A549 (cell line): ENCODE data around the gene CMTM5. TPM values are rescaled to one million over a fixed set of nuclear protein-coding genes. Genes with fewer than 3 reads are reported as not detected.

Experiments
- ATAC-seq, 2 experiments: fragments of 200-7000 bp in 1 of 2; fragments of >200 bp in 1 of 2; cut with Nextera tagmentation in 1 of 2; cut with Tn5 transposase in 1 of 2; 3 replicates each; pipeline versions ENCODE4 v1.8.0 to v1.9.1; 2018 to 2020; ENCODE audit warnings: mild to moderate bottlenecking in 1 of 2, moderate library complexity in 1 of 2
- CTCF ChIA-PET: fragments of 300-600 bp; sonication (Branson Sonifier 250); formaldehyde crosslinking; extraction: SDS; loops from one replicate; lab custom pipeline; 2021; ENCODE audit warnings: antibody characterized with exemption, inconsistent platforms; lab: Yijun Ruan, JAX
- POLR2A ChIA-PET: fragments of 350-600 bp; formaldehyde crosslinking; extraction: SDS; loops from one replicate; lab custom pipeline; 2021; ENCODE audit warnings: antibody characterized with exemption, inconsistent platforms; lab: Yijun Ruan, JAX
- DNase-seq, 2 experiments: peaks; one replicate each; pipeline versions ENCODE4 v3.0.0 to v3.0.0-alpha.2; 2011 to 2016; ENCODE audit warnings: low read depth in 1 of 2, low spot score in 1 of 2
- FAIRE-seq: peaks from 2 replicates; lab custom pipeline; 2011; peaks lifted over from hg19 to GRCh38; lab: Jason Lieb, UNC
- H3K27ac ChIP-seq, 2 experiments: fragments of >200 bp; sonication (Bioruptor Twin); formaldehyde crosslinking; 3 replicates each; pipeline ENCODE4 v1.5.1; 2016 to 2017
- H3K4me1 ChIP-seq: fragments of >200 bp; sonication (Bioruptor Twin); formaldehyde crosslinking; 3 replicates; pipeline ENCODE4 v1.6.1; 2016
- H3K4me2 ChIP-seq: fragments of >200 bp; sonication (Bioruptor Twin); formaldehyde crosslinking; 3 replicates; pipeline ENCODE4 v1.6.1; 2016
- H3K4me3 ChIP-seq: fragments of >200 bp; sonication (Bioruptor Twin); formaldehyde crosslinking; 3 replicates; pipeline ENCODE4 v1.5.1; 2016
- H3K9me3 ChIP-seq: fragments of >200 bp; sonication (Bioruptor Twin); formaldehyde crosslinking; 3 replicates; pipeline ENCODE4 v1.6.1; 2016
- CBX8 ChIP-seq: fragments of 200-600 bp; sonication (generic); IDR thresholded peaks from 2 replicates; pipeline ENCODE4 v1.6.1; 2016
- CHD2 ChIP-seq: fragments of 150-350 bp; IDR thresholded peaks from 2 replicates; pipeline ENCODE4 v1.6.1; 2014; ENCODE audit warnings: low read length; ENCODE audit not compliant: partially characterized antibody
- CHD4 ChIP-seq: fragments of 200-600 bp; sonication (generic); IDR thresholded peaks from 2 replicates; pipeline ENCODE4 v1.6.1; 2016; ENCODE audit warnings: antibody characterized with exemption, mild to moderate bottlenecking, borderline replicate concordance
- EHF ChIP-seq: fragments of 250-450 bp; sonication (Bioruptor Pico); IDR thresholded peaks from 2 replicates; pipeline ENCODE4 v1.5.0; 2020; ENCODE audit warnings: mild to moderate bottlenecking
- EP300 ChIP-seq, 2 experiments: fragments of >200 bp; sonication (Bioruptor Twin); formaldehyde crosslinking; IDR thresholded peaks; 2 replicates in 1 of 2; 3 replicates in 1 of 2; pipeline ENCODE4 v1.6.1; 2016 to 2017
- FOSB ChIP-seq: fragments of 250-450 bp; sonication (Bioruptor Pico); IDR thresholded peaks from 2 replicates; pipeline ENCODE4 v1.5.0; 2020; ENCODE audit warnings: mild to moderate bottlenecking, moderate library complexity
- FOSL2 ChIP-seq, 2 experiments: fragments of 450-650 bp in 1 of 2; fragments of >200 bp in 1 of 2; sonication (Bioruptor Twin) in 1 of 2; formaldehyde crosslinking; IDR thresholded peaks; 2 replicates each; pipeline versions ENCODE4 v1.5.0 to v1.6.1; 2016 to 2020; ENCODE audit warnings: mild to moderate bottlenecking in 1 of 2, moderate library complexity in 1 of 2
- GATA3 ChIP-seq: IDR thresholded peaks from 2 replicates; pipeline ENCODE4 v1.6.1; 2012; ENCODE audit warnings: borderline replicate concordance
- HDAC2 ChIP-seq: fragments of 200-600 bp; sonication (generic); IDR thresholded peaks from 2 replicates; pipeline ENCODE4 v1.6.1; 2016
- HEYL ChIP-seq: fragments of 250-450 bp; sonication (Bioruptor Pico); IDR thresholded peaks from 2 replicates; pipeline ENCODE4 v1.8.0; 2021; ENCODE audit warnings: mild to moderate bottlenecking, moderate library complexity
- HOXB13 ChIP-seq: fragments of 250-450 bp; sonication (Bioruptor Pico); IDR thresholded peaks from 2 replicates; pipeline ENCODE4 v1.5.0; 2020; ENCODE audit warnings: low read depth, mild to moderate bottlenecking, moderate library complexity
- HOXB5 ChIP-seq: fragments of 250-450 bp; sonication (Bioruptor Pico); IDR thresholded peaks from 2 replicates; pipeline ENCODE4 v1.5.0; 2020; ENCODE audit warnings: mild to moderate bottlenecking, moderate library complexity
- NFE2L2 ChIP-seq: fragments of 150-350 bp; conservative IDR thresholded peaks from 2 replicates; pipeline ENCODE4 v1.6.1; 2014; ENCODE audit warnings: low read length
- RFX5 ChIP-seq: fragments of 450-650 bp; IDR thresholded peaks from 2 replicates; pipeline ENCODE4 v1.7.1; 2014; ENCODE audit warnings: antibody characterized with exemption, mild to moderate bottlenecking, moderate library complexity
- SMC3 ChIP-seq: fragments of >200 bp; sonication (Bioruptor Twin); formaldehyde crosslinking; IDR thresholded peaks from 3 replicates; pipeline ENCODE4 v1.6.1; 2018; ENCODE audit warnings: inconsistent platforms
- TFCP2L1 ChIP-seq: fragments of 250-450 bp; sonication (Bioruptor Pico); IDR thresholded peaks from 2 replicates; pipeline ENCODE4 v1.5.0; 2021; ENCODE audit warnings: mild to moderate bottlenecking
- TP53 ChIP-seq: fragments of 250-450 bp; sonication (Bioruptor Pico); IDR thresholded peaks from 2 replicates; pipeline ENCODE4 v1.5.0; 2021; ENCODE audit warnings: mild to moderate bottlenecking, moderate library complexity
- ZFP36 ChIP-seq: fragments of 450-650 bp; IDR thresholded peaks from 2 replicates; pipeline ENCODE4 v1.6.1; 2014; ENCODE audit warnings: borderline replicate concordance; ENCODE audit not compliant: partially characterized antibody
- ZSCAN20 ChIP-seq: fragments of 250-450 bp; sonication (Bioruptor Pico); IDR thresholded peaks from 2 replicates; pipeline ENCODE4 v1.8.0; 2022; ENCODE audit warnings: mild to moderate bottlenecking, moderate library complexity
- WGBS: methylation state at CpG from one replicate; pipeline ENCODE4 v1.1.6; 2017; ENCODE audit errors: missing lambda C conversion rate; 5-methylcytosine and 5-hydroxymethylcytosine counted together
- polyA plus RNA-seq, 4 experiments: library from polyadenylated mRNA; depleted of rRNA in 3 of 4; stranded (reverse); fragments of >200 nt; fragmentation: RNase III in 1 of 4; extraction: RNeasy Plus Mini Kit Qiagen cat#74134 plus additional on column Dnase treatment in 1 of 4; gene quantifications; 2 replicates in 3 of 4; 3 replicates in 1 of 4; pipeline ENCODE4 v1.2.3, GENCODE V29; 2011 to 2017
- TF ChIP-seq, protein P1 (sequence below): IDR thresholded peaks from 2 replicates; pipeline ENCODE4 v1.6.1; 2012; ENCODE audit warnings: low read depth, borderline replicate concordance
- TF ChIP-seq, protein P2 (sequence below): IDR thresholded peaks from 2 replicates; pipeline ENCODE4 v1.6.1; 2012
- TF ChIP-seq, protein P3 (sequence below): fragments of 250-450 bp; sonication (Bioruptor Pico); IDR thresholded peaks from 2 replicates; pipeline ENCODE4 v1.5.0; 2020; ENCODE audit warnings: low read depth, mild to moderate bottlenecking, moderate library complexity
- TF ChIP-seq, protein P4 (sequence below): IDR thresholded peaks from 2 replicates; pipeline ENCODE4 v1.6.1; 2012
- TF ChIP-seq, protein P5 (sequence below): fragments of 450-650 bp; IDR thresholded peaks from 2 replicates; pipeline ENCODE4 v1.6.1; 2014; ENCODE audit warnings: antibody characterized with exemption
- TF ChIP-seq, protein P6 (sequence below): fragments of 150-350 bp; IDR thresholded peaks from 2 replicates; pipeline ENCODE4 v1.6.1; 2014; ENCODE audit warnings: low read depth, mild to moderate bottlenecking, low read length

CMTM5 gene
- polyA plus RNA-seq, 2 of the 4 experiments (the other 2 are of a cell fraction) = not detected

DNA sequence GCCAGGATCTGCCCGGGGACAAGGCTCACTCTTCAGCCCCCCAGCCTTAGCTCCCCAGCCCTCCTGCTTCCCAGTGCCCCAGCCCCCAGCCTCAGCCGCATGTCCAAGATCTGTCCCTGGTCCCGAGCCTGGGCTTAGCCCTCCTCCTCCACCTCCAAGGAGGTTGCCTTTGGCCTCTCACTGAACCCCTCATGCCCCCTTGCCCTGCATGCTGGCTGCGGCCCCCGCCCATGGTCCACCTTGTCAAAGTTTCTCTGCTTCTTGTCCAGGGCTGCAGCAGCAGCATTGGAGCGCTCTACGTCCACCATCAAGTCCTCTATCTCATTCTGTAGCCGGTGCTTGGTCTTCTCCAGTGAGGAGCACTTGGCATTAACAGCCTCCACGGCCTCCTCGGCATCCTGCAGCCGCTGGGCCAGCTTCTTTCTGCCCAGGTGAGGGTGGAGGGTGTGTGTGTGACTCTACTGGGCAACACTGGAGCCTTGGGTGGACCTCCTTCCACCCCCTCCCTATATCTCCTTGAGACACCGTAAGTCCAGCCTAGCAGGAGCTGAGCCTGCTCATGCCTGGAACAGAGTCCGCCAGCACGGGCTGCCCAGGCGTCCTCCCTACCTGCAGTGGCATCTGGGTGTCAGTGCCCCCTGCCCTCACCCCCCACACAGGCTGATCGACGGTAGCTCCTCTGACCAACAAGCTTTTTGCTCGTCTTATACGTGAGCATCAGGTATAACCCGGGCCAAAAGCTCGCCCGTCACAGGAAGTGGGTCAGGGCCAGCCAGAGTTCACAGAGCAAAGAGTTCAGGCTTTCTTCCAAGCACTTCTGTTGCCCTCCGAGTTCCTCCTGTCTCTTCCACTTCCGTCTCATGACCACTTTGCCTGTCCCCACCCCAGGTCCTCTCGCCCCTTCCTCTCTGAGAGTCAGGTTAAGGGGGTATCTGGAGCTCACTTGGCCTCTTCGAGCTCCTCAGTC, 11.4 kb downstream of the CMTM5 start:
- WGBS = 38% methylated on average over 23 of the region's 26 CpGs
- no peak overlapping the region for H3K4me3 ChIP-seq
- ATAC-seq (no peak), FAIRE-seq (no peak), DNase-seq (no peak)
- TF ChIP-seq GATA3 (no peak), HEYL (CRISPR knock-in tag) (no peak)
- no peak overlapping the region for H3K4me2 ChIP-seq
- POLR2A ChIA-PET = no interaction called here
- CTCF ChIA-PET = interaction anchor here (1.3 to 12.5 kb wide), 2 partner anchors 8 to 123 kb away, joined by 4 to 106 read pairs; partner anchors contain the start of gene CMTM5
- no peak overlapping the region for H3K27ac ChIP-seq
- no peaks in the 10 kb centered on the region for H3K4me1 ChIP-seq
- H3K9me3 ChIP-seq = no peaks in the 10 kb centered on the region

DNA sequence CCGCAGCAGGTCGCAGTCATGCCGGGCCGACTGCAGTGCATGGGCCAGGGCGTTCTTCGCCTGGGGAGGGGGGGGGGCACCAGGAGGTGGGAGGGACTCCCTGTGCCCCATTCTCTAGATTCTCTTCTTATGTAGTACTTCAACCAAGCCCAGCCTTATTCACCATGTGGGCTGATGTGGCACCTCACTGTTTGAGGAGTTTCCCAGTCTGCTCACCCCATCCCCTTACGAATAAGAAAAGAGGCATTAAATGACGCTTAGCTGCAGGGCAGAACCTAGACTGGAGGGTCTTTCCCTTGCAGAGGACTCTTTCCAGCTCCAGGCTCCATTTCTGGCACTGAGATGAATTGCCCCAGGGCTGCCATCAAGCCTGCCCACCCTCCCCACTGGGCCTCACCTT, 12.2 kb downstream of the CMTM5 start:
- no peaks in the 10 kb centered on the region for H3K9me3 ChIP-seq
- WGBS = 86% methylated on average over 7 of the region's 8 CpGs
- CTCF ChIA-PET = interaction anchor here (0.7 to 12.5 kb wide), 2 partner anchors 9 to 60 kb away, joined by 3 to 106 read pairs; partner anchors contain the start of gene CMTM5
- TF ChIP-seq, protein P1, sequence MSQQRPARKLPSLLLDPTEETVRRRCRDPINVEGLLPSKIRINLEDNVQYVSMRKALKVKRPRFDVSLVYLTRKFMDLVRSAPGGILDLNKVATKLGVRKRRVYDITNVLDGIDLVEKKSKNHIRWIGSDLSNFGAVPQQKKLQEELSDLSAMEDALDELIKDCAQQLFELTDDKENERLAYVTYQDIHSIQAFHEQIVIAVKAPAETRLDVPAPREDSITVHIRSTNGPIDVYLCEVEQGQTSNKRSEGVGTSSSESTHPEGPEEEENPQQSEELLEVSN = no peak
- TF ChIP-seq EHF (CRISPR knock-in tag) (no peak), EP300 (IDR thresholded peaks at IDR 0.05) (no peak), NFE2L2 (no peak), HOXB5 (CRISPR knock-in tag) (no peak), SMC3 (no peak), TP53 (CRISPR knock-in tag) (no peak), HOXB13 (no peak), CHD2 (no peak), TFCP2L1 (CRISPR knock-in tag) (no peak), RFX5 (no peak), ZFP36 (no peak)
- TF ChIP-seq, protein P2, sequence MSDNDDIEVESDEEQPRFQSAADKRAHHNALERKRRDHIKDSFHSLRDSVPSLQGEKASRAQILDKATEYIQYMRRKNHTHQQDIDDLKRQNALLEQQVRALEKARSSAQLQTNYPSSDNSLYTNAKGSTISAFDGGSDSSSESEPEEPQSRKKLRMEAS = no peak
- TF ChIP-seq, protein P3, sequence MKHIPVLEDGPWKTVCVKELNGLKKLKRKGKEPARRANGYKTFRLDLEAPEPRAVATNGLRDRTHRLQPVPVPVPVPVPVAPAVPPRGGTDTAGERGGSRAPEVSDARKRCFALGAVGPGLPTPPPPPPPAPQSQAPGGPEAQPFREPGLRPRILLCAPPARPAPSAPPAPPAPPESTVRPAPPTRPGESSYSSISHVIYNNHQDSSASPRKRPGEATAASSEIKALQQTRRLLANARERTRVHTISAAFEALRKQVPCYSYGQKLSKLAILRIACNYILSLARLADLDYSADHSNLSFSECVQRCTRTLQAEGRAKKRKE = no peak
- TF ChIP-seq, protein P4, sequence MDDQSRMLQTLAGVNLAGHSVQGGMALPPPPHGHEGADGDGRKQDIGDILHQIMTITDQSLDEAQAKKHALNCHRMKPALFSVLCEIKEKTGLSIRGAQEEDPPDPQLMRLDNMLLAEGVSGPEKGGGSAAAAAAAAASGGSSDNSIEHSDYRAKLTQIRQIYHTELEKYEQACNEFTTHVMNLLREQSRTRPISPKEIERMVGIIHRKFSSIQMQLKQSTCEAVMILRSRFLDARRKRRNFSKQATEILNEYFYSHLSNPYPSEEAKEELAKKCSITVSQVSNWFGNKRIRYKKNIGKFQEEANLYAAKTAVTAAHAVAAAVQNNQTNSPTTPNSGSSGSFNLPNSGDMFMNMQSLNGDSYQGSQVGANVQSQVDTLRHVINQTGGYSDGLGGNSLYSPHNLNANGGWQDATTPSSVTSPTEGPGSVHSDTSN = no peak
- TF ChIP-seq, protein P5, sequence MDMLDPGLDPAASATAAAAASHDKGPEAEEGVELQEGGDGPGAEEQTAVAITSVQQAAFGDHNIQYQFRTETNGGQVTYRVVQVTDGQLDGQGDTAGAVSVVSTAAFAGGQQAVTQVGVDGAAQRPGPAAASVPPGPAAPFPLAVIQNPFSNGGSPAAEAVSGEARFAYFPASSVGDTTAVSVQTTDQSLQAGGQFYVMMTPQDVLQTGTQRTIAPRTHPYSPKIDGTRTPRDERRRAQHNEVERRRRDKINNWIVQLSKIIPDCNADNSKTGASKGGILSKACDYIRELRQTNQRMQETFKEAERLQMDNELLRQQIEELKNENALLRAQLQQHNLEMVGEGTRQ = no peak
- no peaks in the 10 kb centered on the region for H3K4me1 ChIP-seq
- POLR2A ChIA-PET = no interaction called here
- no peak for FAIRE-seq
- no peak overlapping the region for H3K4me3 ChIP-seq
- ATAC-seq = no peak
- H3K27ac ChIP-seq = no peak overlapping the region
- H3K4me2 ChIP-seq = no peak overlapping the region
- DNase-seq = no peak

DNA sequence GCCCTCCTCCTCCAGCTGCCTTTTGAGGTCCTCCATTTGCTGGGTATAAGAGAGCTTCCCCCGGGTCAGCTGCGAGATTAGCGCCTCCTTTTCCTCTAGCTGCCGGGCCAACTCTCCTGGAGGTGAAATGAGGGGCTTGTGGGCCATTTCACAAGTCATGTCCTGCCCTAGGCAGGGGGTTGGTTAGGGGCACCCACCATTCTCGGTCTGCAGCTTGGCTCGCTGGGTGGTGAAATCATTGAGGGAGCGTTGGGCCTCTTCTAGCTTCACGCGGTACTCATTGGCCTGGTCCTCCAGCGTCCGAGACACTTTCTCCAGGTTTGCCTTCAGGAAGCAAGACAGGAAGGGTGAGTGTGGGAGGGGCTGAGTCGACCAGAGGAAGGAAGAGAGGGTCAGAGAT, 12.6 kb downstream of the CMTM5 start:
- Histone ChIP-seq H3K27ac (no peak overlapping the region), H3K4me1 (no peaks in the 10 kb centered on the region), H3K4me3 (no peak overlapping the region), H3K9me3 (no peaks in the 10 kb centered on the region), H3K4me2 (no peak overlapping the region)
- FAIRE-seq (no peak), ATAC-seq (no peak), DNase-seq (no peak)
- CTCF ChIA-PET = interaction anchor here (0.7 to 12.5 kb wide), 2 partner anchors 9 to 60 kb away, joined by 3 to 106 read pairs; partner anchors contain the start of gene CMTM5
- WGBS = 64% methylated on average over 8 of the region's 12 CpGs
- POLR2A ChIA-PET = no interaction called here
- no peak for TF ChIP-seq RFX5
- TF ChIP-seq CBX8 = no peak
- TF ChIP-seq CHD4 = no peak
- no peak for TF ChIP-seq HDAC2
- no peak for TF ChIP-seq TFCP2L1 (CRISPR knock-in tag)
- TF ChIP-seq, protein P5 = no peak
- TF ChIP-seq, protein P3 = no peak
- TF ChIP-seq, protein P6, sequence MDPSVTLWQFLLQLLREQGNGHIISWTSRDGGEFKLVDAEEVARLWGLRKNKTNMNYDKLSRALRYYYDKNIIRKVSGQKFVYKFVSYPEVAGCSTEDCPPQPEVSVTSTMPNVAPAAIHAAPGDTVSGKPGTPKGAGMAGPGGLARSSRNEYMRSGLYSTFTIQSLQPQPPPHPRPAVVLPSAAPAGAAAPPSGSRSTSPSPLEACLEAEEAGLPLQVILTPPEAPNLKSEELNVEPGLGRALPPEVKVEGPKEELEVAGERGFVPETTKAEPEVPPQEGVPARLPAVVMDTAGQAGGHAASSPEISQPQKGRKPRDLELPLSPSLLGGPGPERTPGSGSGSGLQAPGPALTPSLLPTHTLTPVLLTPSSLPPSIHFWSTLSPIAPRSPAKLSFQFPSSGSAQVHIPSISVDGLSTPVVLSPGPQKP = no peak
- TF ChIP-seq FOSB (CRISPR knock-in tag) = no peak
- no peak for TF ChIP-seq FOSL2 (IDR thresholded peaks at IDR 0.05)
- TF ChIP-seq FOSL2 (CRISPR knock-in tag; IDR thresholded peaks at IDR 0.05) = no peak
- TF ChIP-seq ZSCAN20 (CRISPR knock-in tag) = no peak
